HG03571 (cell line): ENCODE measurements around the gene CRBN.

Experiments
- ATAC-seq: cut with Tn5 transposase; IDR thresholded peaks from one replicate; pipeline ENCODE4 v1.9.1; 2021; ENCODE audit not compliant: unreplicated experiment

The CRBN gene

GRCh38 chr3:3179407-3180094 is at the start of gene CRBN:
CRBN (minus strand) TSS chr3:3179691; CDS start chr3:3179687, 4 bp downstream.
- peak; percentile 99 for ATAC-seq

- ATAC-seq = no peak
Observed at GRCh38 chr3:3227640-3228039, 48.1 kb upstream of the CRBN start.

- ATAC-seq = no peak
Observed at GRCh38 chr3:3221528-3221927, 42.0 kb upstream of the CRBN start.

DNA sequence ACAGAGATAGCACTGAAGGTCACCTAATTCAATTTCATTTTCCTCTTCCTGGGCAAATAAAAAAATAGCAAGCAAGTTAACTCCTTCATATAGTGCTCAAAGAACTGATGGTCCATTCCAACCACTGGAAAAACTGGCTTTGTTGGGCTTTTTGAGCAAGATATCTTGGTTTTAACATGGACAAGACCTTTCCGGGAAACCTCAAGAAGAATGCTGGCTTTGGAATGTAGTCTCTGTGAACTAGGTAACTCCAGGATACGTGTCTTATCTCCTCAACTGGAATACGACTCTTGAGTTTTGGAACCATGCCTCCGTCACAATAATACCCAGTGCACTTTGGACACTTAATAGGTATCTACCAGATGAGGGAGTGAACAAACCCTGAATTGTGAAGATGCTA is 36.9 kb upstream of the CRBN start:
- ATAC-seq = no peak

DNA sequence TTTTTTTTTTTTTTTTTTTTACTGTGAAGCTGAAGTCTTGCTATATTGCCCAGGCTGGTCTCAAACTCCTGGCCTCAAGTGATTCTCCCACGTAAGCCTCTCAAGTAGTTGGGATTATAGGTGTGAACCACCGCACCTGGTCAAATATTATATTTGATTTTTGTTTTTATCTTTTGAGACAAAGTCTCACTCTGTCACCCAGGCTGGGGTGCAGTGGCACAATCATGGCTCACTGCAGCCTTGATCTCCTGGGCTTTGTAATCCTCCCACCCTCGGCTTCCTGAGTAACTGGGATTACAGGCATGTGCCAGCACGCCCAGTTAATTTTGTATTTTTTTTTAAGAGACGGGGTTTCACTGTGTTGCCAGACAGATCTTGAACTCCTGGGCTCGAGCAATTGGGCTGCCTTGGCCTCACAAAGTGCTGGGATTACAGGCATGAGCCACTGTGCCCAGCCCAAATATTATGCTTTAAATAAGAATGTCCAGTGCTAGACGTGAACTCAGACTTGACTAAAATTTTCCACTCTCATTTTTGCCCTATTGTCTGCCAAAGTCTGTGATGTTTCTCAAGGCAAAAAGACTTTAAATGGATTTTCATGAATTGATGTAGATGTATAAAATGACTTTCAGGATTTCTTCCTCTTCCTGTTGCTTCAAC is 33.4 kb upstream of the CRBN start:
- no peak for ATAC-seq

- no peak for ATAC-seq
Observed at GRCh38 chr3:3209714-3210113, 30.2 kb upstream of the CRBN start.

GRCh38 chr3:3209057-3209456 is 29.6 kb upstream of the CRBN start:
- no peak for ATAC-seq

GRCh38 chr3:3201611-3202010 is 22.1 kb upstream of the CRBN start:
- peak; percentile 85 for ATAC-seq

GRCh38 chr3:3200632-3201212 is 21.2 kb upstream of the CRBN start:
- peak; percentile 60 for ATAC-seq

DNA sequence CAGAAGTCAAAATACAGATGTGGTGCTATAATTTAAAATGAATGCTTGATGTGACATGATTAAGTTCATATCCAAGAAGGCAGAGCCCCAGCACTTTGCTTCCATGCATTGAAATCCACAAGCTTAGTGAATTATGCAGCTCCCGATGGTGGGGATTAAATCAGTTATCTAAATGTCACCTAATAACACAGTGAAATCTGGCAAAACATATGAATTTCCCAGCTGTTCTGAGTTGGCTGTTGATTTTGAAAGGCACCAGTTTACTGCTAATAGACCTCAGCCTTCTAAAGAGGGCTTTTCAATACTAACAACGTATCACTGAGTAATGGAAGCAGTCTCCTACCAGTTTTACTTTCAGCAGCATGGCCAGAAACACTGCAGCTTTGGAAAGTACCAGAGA is 19.8 kb upstream of the CRBN start:
- no peak for ATAC-seq

DNA sequence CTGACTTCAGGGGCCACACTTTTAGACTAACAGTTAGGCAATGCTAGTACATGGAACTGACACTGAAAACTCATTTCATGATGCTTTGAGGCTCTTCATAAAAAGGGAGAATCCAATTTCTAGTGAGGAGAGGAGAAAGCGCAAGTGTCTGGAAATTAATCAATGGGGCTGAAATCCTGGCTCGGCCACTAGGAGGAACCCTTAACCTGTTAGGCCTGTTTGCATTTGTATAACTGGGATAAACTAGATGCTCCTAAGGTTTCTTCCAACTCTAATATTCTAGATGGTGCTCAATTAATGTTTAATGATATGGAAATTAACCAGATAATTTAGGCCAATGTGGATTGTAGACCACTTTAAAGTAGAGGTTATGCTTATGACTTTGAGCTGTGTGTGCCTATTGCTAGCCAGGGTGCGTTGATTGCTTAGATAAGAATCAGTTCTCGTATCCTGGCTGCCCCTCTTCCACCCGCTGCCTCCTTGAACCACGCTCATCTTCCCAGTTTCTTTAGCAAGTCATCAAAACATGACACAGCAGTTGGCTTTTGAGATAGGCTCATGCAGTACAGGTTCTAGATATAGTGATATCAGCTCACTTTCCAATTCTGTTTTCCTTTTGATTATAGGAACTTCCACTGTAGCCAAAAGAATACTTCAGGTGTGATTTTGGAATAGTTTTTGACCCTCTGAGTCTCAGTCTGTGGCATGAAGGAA is 16.8 kb upstream of the CRBN start:
- no peak for ATAC-seq

DNA sequence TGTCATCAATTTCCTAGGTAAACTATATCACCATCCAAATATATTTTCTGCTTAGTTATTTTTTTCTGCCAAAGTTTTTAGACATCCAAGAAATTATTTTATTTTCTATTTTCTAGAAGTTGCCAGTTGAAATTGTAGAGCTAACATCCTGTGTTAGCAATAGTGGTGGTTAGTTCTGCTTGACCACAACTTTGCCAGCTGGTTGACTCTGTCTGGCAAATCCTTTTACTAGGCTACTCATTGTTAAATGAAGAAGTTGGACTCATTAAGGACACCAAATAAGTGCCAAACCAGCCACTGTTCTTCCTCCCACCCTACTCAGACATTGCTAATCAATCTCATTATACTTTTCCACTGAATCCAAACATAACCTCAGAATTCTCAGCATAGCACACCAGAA is 15.4 kb upstream of the CRBN start:
- ATAC-seq = no peak

- no peak for ATAC-seq
Observed at GRCh38 chr3:3192286-3192675, 12.8 kb upstream of the CRBN start.

DNA sequence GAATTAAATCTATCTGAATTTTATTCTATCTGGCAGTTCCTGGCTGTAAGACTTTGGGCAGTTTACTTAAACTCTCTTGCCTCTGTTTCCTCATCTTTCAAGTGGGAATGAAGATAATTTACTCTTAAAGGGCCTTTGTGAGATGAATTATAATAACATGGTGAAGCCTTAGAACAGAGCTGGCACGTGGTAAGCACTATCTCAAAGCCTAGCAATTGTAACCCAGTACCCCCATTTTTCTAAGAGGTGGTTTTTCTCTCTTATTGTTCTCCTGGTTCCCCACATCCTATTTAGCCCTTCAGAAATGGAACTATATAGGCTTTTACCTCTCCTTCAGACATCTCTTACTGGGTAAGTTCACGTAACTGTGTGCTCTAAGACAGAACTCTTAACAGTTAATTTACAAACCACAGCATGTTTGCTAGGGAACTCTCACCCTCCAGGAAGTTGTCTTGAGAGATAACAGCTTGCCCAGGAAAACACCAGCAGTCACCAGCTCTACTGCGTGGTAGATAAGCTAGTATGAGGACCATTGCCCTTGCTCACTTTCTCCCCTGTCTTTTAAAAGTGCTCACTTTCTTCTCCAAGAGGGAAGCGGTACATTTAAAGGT is 12.3 kb upstream of the CRBN start:
- no peak for ATAC-seq

- no peak for ATAC-seq
Observed at GRCh38 chr3:3189961-3190360, 10.5 kb upstream of the CRBN start.

DNA sequence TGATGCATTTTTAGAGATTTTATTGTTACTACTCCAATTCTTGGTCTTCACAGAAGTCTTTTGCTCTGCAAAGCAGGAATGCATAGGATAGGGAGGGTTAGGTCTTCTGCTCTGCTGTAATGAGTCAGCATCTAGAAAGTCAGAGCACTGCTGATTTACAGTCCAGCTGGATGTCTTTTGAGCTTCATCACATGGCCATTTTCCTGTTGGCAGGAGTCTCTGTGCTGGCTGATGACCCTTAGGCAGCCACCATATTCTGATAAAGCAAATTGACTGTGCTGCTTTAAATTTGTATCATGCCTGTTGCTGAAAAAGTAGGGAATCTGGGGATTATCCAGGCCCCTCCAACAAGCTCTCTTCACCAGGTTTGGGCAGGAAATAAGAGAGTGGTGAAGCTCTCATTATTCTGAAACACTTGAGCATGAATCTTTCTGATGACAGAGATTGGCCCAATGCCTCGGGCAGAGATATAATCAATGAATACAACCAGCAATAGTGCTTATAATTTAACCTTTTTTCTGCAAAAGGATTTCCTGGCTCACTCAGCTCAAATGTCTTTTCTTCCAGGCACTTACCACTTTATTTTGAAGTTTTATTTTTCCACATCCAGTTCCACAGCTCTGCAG is 9.7 kb upstream of the CRBN start:
- no peak for ATAC-seq

- ATAC-seq = no peak
Observed at GRCh38 chr3:3184876-3185275, 5.4 kb upstream of the CRBN start.

GRCh38 chr3:3180456-3180855 is 965 bp upstream of the CRBN start:
- ATAC-seq = no peak

GRCh38 chr3:3178498-3179328 is 778 bp downstream of the CRBN start:
- peak; percentile 2 for ATAC-seq

DNA sequence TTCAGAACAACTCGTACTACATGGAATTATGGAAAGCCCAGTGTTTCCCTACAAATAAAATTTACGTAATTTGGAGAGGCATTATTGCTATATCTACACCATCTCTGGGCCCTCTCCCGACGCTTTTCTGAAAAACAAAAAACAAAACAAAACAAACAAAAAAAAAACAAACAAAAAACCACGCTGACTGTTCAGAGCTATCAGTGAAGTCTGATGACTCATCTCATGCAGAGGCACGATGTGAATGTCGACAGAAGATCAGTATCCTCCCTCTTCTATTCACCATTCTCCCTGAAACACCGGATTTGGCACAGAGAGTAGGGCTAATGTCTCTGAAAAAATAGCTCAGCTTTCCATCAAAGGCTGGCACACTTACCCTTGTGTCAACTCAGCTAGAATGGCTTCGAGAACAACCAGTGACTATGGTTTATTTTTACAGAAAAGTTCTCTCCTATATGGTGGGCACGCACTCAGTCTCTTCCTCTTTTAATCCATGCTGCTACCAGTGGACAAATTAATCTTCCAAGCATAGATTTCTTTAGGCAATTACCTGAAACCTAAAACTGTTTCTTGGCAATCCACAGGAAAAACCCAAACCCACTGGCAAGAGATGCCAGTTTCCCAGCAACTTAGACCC is 1.5 kb downstream of the CRBN start:
- no peak for ATAC-seq
